Measurements from ENCODE around the gene CDKN2AIP.
"Not testable (repeated sequence)": the region's sequence is repeated elsewhere in the genome, so short reads cannot be mapped to it uniquely, and the experiment has no call there.

The CDKN2AIP gene

GRCh38 chr4:183450108-183450507, 5.7 kb downstream of the CDKN2AIP start:
- Mint-ChIP-seq H3K9me3 (no peaks in the 10 kb centered on the region), H3K36me3 (ENCODE audit: low read depth) (peaks cover 47% of the 10 kb centered on the region), H3K4me3 (no peak overlapping the region), H3K27me3 (no peaks in the 10 kb centered on the region), H3K4me1 (peaks cover 46% of the 10 kb centered on the region), H3K27ac (no peak overlapping the region)
- DNase-seq = no peak
- ATAC-seq = no peak

DNA sequence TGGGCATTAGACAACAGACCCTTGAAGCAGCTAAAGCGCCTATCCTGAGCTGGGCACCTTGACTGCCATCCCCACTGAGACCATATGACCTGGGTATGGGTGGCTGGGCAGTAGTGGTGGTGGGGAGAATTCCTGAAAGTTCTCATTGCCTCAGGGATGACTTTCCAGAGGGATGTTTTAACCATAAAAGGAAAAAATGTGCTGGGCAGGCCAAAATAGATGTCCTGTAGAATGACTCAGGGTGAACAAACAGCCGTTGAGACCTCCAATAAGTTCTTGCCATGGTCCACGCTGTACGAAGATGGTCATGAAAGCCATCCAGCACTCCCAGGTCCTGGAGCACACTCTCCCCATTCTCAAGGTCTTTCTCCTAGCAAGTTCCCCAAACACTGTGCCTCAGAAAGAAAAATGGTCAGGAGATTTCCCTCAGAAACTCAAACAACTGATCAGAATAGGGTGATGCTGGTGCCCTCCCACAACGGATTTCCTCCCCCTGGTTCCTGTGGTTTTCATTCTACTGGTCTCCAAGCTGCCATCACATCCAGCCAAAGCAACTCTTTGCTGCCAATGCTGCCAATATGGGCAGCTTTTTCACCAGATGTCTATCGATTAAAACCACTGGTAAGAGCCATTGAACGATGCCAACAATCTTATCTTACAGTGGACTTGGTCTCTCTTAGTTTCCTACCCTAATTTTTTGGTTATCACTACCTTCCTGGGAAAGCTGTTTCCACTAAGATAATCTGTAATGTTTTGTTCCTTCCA, 11.2 kb downstream of the CDKN2AIP start:
- no peaks in the 10 kb centered on the region for H3K27me3 Mint-ChIP-seq
- H3K4me3 Mint-ChIP-seq = no peak overlapping the region
- peaks cover 16% of the 10 kb centered on the region for H3K4me1 Mint-ChIP-seq
- no peak for ATAC-seq
- H3K27ac Mint-ChIP-seq = no peak overlapping the region
- no peak for DNase-seq
- no peaks in the 10 kb centered on the region for H3K36me3 Mint-ChIP-seq (ENCODE audit: low read depth)
- no peaks in the 10 kb centered on the region for H3K9me3 Mint-ChIP-seq

DNA sequence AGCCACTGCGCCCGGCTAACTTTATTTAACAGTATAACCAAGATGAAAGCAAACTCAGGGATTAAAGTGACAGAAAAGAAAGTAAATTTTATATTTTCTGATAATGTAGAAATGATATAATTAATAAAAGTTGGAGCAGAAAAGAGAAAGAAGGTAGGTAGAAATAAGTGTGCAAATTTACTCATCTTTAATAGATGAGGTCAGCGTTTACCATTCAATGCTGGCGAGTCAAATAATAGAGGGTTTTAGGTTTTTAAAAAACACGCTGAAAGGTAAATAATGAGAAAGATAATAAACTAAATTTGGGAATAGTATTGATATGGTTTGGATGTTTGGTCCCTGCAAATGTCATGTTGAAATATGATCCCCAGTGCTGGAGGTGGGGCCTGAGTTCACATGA, 13.6 kb downstream of the CDKN2AIP start:
- Mint-ChIP-seq H3K36me3 (ENCODE audit: low read depth) (no peaks in the 10 kb centered on the region), H3K27ac (no peak overlapping the region), H3K4me1 (peaks cover 16% of the 10 kb centered on the region), H3K9me3 (no peaks in the 10 kb centered on the region), H3K27me3 (no peaks in the 10 kb centered on the region), H3K4me3 (no peak overlapping the region)
- ATAC-seq = no peak
- no peak for DNase-seq

DNA sequence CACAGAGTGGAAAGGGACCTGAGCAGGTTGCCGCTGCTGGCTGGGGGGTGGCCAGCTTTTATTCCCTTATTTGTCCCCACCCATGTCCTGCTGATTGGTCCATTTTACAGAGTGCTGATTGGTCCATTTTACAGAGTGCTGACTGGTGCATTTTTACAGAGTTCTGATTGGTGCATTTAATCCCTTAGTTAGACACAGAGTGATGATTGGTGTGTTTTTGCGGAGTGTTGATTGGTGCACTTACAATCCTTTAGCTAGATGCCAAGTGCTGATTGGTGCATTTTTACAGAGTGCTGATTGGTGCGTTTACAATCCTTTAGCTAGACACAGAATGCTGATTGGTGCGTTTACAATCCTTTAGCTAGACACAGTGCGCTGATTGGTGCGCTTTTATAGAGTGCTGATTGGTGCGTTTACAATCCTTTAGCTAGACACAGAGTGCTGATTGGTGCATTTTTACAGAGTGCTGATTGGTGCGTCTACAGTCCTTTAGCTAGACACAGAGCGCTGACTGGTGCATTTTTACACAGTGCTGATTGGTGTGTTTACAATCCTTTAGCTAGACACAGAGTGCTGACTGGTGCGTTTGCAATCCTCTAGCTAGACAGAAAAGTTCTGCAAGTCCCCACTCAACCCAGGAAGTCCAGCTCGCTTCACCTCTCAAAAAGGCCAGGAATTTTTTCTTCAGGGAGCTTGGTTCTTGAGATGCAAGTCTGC, 19.6 kb downstream of the CDKN2AIP start:
- not testable (repeated sequence) for ATAC-seq; H3K4me3 Mint-ChIP-seq; H3K9me3 Mint-ChIP-seq; H3K4me1 Mint-ChIP-seq; H3K36me3 Mint-ChIP-seq (ENCODE audit: low read depth); H3K27me3 Mint-ChIP-seq; H3K27ac Mint-ChIP-seq; DNase-seq

GRCh38 chr4:183465879-183466278, 21.4 kb downstream of the CDKN2AIP start:
- H3K36me3 Mint-ChIP-seq (ENCODE audit: low read depth); H3K4me1 Mint-ChIP-seq; ATAC-seq; H3K27me3 Mint-ChIP-seq; H3K27ac Mint-ChIP-seq; H3K9me3 Mint-ChIP-seq; DNase-seq; H3K4me3 Mint-ChIP-seq: not testable (repeated sequence)

GRCh38 chr4:183467246-183467645, 22.8 kb downstream of the CDKN2AIP start:
- DNase-seq (no peak), ATAC-seq (no peak)
- Mint-ChIP-seq H3K27me3 (no peaks in the 10 kb centered on the region), H3K27ac (no peak overlapping the region), H3K36me3 (ENCODE audit: low read depth) (peaks cover 4% of the 10 kb centered on the region), H3K9me3 (peaks cover 4% of the 10 kb centered on the region), H3K4me3 (no peak overlapping the region), H3K4me1 (peaks cover 3% of the 10 kb centered on the region)

DNA sequence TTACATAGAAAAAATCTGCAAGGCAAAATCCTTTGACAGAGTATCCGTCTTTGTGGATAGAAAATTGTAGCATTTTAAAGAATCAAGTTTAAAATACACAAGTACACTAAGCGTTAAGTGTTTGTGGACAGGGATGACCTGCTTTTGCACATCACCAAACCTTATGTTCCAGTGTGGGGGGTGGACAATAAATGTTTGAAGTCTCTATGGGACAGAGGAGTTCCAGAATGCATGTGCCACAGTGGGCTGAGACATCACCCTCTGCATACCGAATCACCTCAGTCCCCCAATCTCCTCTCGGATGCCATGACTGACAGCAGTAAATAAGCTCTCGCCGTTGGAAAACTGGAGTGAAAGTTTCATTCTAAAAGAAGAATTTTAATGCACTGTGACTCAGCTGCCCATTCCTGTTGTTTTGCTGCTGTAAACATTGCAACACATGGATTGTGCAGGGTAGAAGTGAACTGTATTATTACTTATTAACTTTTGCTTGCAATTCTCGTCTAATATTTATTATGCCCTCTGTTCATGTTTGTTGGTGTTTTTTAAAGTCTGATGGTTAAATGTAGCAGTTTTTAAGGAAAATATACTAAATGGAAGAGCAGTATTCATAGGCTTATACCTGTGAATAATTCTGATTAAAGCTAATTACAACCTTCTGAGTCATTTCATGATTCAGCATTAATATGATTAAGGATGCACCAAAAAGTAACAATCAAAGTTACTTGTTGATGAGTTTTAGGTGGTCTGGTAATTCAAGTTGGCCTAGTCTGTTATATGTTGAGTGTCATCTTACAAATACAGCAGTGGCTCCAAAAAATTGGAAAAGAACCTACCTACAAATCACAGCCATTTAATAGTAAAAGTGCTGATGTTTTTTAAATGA, 24.0 kb downstream of the CDKN2AIP start:
- H3K4me3 Mint-ChIP-seq = no peak overlapping the region
- peaks cover 4% of the 10 kb centered on the region for H3K4me1 Mint-ChIP-seq
- H3K27me3 Mint-ChIP-seq = no peaks in the 10 kb centered on the region
- peaks cover 2% of the 10 kb centered on the region for H3K36me3 Mint-ChIP-seq (ENCODE audit: low read depth)
- H3K27ac Mint-ChIP-seq = no peak overlapping the region
- DNase-seq (no peak), ATAC-seq (no peak)
- peaks cover 4% of the 10 kb centered on the region for H3K9me3 Mint-ChIP-seq

GRCh38 chr4:183469285-183469684, 24.8 kb downstream of the CDKN2AIP start:
- peaks cover 4% of the 10 kb centered on the region for H3K4me1 Mint-ChIP-seq
- H3K36me3 Mint-ChIP-seq (ENCODE audit: low read depth) = peaks cover 2% of the 10 kb centered on the region
- no peak for DNase-seq
- no peak overlapping the region for H3K4me3 Mint-ChIP-seq
- no peaks in the 10 kb centered on the region for H3K9me3 Mint-ChIP-seq
- no peak for ATAC-seq
- H3K27ac Mint-ChIP-seq = no peak overlapping the region
- no peaks in the 10 kb centered on the region for H3K27me3 Mint-ChIP-seq

DNA sequence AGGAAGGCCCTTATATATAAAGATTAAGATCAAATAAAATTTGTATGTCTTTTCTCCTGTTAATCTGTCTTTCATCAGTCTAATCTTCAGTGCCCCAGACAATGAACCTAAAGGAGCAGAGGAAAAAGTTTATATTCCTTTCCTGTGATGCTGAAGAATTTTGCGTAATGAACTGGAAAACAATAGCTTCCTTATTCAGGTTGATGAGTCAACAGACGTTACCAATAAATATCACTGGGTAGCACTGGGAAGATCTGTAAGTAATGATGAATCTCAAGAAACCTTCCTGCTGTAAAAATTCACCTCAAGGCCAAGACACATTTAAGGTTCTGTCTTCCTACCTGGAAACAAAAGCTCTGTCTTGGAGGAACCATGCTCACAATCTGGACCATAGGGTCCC, 25.5 kb downstream of the CDKN2AIP start:
- H3K4me1 Mint-ChIP-seq = peaks cover 4% of the 10 kb centered on the region
- no peaks in the 10 kb centered on the region for H3K27me3 Mint-ChIP-seq

DNA sequence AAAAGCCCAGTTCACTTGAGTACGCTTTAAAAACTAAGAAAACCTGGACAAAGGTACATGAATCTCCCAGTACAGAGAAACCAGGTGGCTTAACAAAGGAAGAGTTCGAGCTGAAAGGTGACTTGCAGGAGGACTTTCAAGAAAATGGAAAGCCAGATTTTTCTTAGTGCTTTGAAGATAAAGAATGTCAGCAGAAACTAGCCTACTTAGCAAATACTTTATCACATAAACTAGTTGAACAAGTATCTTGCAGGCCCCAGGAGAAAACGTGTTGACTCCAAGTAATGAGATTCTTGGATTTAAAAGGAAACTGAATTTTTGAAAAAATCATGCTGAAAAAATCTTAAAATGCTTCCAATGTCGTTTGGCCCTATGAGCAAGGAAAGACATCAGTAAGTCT, 26.4 kb downstream of the CDKN2AIP start:
- H3K36me3 Mint-ChIP-seq (ENCODE audit: low read depth) = peaks cover 2% of the 10 kb centered on the region
- ATAC-seq (no peak), DNase-seq (no peak)
- no peak overlapping the region for H3K4me3 Mint-ChIP-seq
- no peak overlapping the region for H3K27ac Mint-ChIP-seq
- H3K27me3 Mint-ChIP-seq = no peaks in the 10 kb centered on the region
- peaks cover 4% of the 10 kb centered on the region for H3K4me1 Mint-ChIP-seq
- no peaks in the 10 kb centered on the region for H3K9me3 Mint-ChIP-seq

More for the DNA sequence above, 25.5 kb downstream of the CDKN2AIP start:
- ATAC-seq = no peak
- peaks cover 2% of the 10 kb centered on the region for H3K36me3 Mint-ChIP-seq (ENCODE audit: low read depth)
- no peak for DNase-seq
- H3K27ac Mint-ChIP-seq = no peak overlapping the region
- no peaks in the 10 kb centered on the region for H3K9me3 Mint-ChIP-seq
- no peak overlapping the region for H3K4me3 Mint-ChIP-seq

GRCh38 chr4:183471946-183472708, 27.7 kb downstream of the CDKN2AIP start:
- Mint-ChIP-seq H3K9me3 (no peaks in the 10 kb centered on the region), H3K4me1 (peaks cover 4% of the 10 kb centered on the region), H3K27me3 (no peaks in the 10 kb centered on the region), H3K4me3 (no peak overlapping the region), H3K27ac (no peak overlapping the region), H3K36me3 (ENCODE audit: low read depth) (peaks cover 2% of the 10 kb centered on the region)
- DNase-seq (peak; percentile 88), ATAC-seq (peak; percentile 84)

DNA sequence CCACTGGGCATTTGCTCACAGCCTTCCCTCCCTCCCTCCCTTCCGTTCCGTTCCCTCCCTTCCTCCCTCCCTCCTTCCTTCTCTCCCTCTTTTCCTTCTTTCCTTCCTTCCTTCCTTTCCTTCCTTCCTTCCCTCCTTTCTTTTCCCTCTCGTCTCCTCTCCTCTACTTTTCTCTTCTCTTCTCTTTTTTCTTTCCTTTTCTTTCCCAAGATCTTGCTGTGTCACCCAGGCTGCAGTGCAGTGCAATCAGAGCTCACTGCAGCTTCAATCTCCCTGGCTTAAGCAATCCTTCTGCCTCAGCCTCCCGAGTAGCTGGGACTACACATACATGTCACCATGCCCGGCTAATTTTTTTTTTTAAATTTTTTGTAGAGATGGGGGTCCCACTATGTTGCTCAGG, 33.7 kb downstream of the CDKN2AIP start:
- ATAC-seq (no peak), DNase-seq (no peak)
- no peak overlapping the region for H3K4me3 Mint-ChIP-seq
- no peak overlapping the region for H3K27ac Mint-ChIP-seq
- no peaks in the 10 kb centered on the region for H3K4me1 Mint-ChIP-seq
- no peaks in the 10 kb centered on the region for H3K36me3 Mint-ChIP-seq (ENCODE audit: low read depth)
- H3K9me3 Mint-ChIP-seq = no peaks in the 10 kb centered on the region
- no peaks in the 10 kb centered on the region for H3K27me3 Mint-ChIP-seq

DNA sequence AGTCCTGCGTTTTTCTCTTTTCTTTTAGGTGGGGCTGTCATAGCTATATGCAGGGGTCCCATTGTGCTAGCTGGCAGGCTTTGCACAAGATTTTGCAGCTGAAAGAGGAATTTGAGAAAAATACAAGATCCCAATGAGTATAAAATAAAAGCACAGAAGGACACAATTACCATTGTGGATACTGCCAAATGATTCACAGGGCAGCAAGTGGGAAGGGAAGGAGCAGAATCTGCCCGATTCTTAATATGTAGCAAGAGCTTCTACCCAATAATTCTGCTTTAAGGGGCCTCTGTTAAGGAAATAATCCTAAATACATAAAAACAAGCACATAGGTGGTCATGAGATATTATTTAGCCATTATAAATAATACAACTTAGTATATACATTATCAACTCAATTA, 34.5 kb downstream of the CDKN2AIP start:
- Mint-ChIP-seq H3K36me3 (ENCODE audit: low read depth) (no peaks in the 10 kb centered on the region), H3K27me3 (no peaks in the 10 kb centered on the region), H3K27ac (no peak overlapping the region), H3K9me3 (no peaks in the 10 kb centered on the region), H3K4me3 (no peak overlapping the region), H3K4me1 (no peaks in the 10 kb centered on the region)
- ATAC-seq (no peak), DNase-seq (no peak)

DNA sequence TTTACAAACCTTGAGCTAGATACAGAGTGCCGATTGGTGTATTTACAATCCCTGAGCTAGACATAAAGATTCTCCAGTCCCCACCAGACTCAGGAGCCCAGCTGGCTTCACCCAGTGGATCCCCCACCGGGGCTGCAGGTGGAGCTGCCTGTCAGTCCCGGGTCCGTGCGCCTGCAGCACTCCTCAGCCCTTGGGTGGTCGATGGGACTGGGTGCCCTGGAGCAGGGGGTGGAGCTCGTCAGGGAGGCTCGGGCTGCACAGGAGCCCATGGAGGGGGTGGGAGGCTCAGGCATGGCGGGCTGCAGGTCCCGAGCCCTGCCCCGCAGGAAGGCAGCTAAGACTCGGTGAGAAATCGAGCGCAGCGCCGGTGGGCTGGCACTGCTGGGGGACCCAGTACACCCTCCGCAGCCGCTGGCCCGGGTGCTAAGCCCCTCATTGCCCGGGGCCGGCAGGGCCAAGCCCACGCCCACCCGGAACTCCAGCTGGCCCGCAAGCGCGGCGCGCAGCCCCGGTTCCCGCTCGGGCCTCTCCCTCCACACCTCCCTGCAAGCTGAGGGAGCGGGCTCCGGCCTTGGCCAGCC, 38.2 kb downstream of the CDKN2AIP start:
- H3K4me3 Mint-ChIP-seq, H3K27ac Mint-ChIP-seq: not testable (repeated sequence)

More for the DNA sequence above, 38.2 kb downstream of the CDKN2AIP start:
- not testable (repeated sequence) for H3K36me3 Mint-ChIP-seq (ENCODE audit: low read depth); H3K9me3 Mint-ChIP-seq; H3K27me3 Mint-ChIP-seq; H3K4me1 Mint-ChIP-seq; ATAC-seq; DNase-seq
